Ishikawa (cell line): Measurements from ENCODE around the gene GID8.

Experiments
- CEBPB ChIP-seq: IDR thresholded peaks from 2 replicates; pipeline ENCODE4 v1.6.1; 2012
- CREB1 ChIP-seq: IDR thresholded peaks from 2 replicates; pipeline ENCODE4 v1.6.1; 2012; ENCODE audit warnings: low read depth
- EGR1 ChIP-seq: IDR thresholded peaks from 2 replicates; pipeline ENCODE4 v1.6.1; 2012
- EP300 ChIP-seq: IDR thresholded peaks from 2 replicates; pipeline ENCODE4 v1.6.1; 2012; ENCODE audit warnings: borderline replicate concordance
- FOXM1 ChIP-seq: IDR thresholded peaks from 2 replicates; pipeline ENCODE4 v1.6.1; 2012; ENCODE audit warnings: low read depth, borderline replicate concordance
- MAX ChIP-seq: IDR thresholded peaks from 2 replicates; pipeline ENCODE4 v1.6.1; 2012
- NFIC ChIP-seq: IDR thresholded peaks from 2 replicates; pipeline ENCODE4 v1.6.1; 2012
- RAD21 ChIP-seq: IDR thresholded peaks from 2 replicates; pipeline ENCODE4 v1.6.1; 2012; ENCODE audit warnings: low read depth
- REST ChIP-seq: IDR thresholded peaks from 2 replicates; pipeline ENCODE4 v1.6.1; 2012; ENCODE audit warnings: low read depth, mild to moderate bottlenecking
- TAF1 ChIP-seq: IDR thresholded peaks from 2 replicates; pipeline ENCODE4 v1.6.1; 2012; ENCODE audit warnings: low read depth, mild to moderate bottlenecking
- TCF12 ChIP-seq: IDR thresholded peaks from 2 replicates; pipeline ENCODE4 v1.6.1; 2012; ENCODE audit warnings: low read depth
- TEAD4 ChIP-seq: IDR thresholded peaks from 2 replicates; pipeline ENCODE4 v1.6.1; 2012
- USF1 ChIP-seq: IDR thresholded peaks from 2 replicates; pipeline ENCODE4 v1.6.1; 2012
- YY1 ChIP-seq: IDR thresholded peaks from 2 replicates; pipeline ENCODE4 v1.6.1; 2012; ENCODE audit warnings: low read depth
- ZBTB7A ChIP-seq: IDR thresholded peaks from 2 replicates; pipeline ENCODE4 v1.6.1; 2012; ENCODE audit warnings: low read depth

The GID8 gene

GRCh38 chr20:62970307-62971210, 32.6 kb downstream of the GID8 start:
- no peak for TF ChIP-seq NFIC
- TF ChIP-seq YY1 = no peak
- TF ChIP-seq USF1 = no peak
- no peak for TF ChIP-seq TAF1
- no peak for TF ChIP-seq REST
- no peak for TF ChIP-seq CREB1
- no peak for TF ChIP-seq TCF12
- TF ChIP-seq EP300 = no peak
- no peak for TF ChIP-seq RAD21
- TF ChIP-seq TEAD4 = no peak
- TF ChIP-seq ZBTB7A = no peak
- TF ChIP-seq FOXM1 = no peak
- no peak for TF ChIP-seq EGR1
- TF ChIP-seq CEBPB = no peak
- TF ChIP-seq MAX = no peak

- TF ChIP-seq FOXM1 (no peak), NFIC (no peak), REST (no peak), YY1 (no peak), USF1 (no peak), EP300 (no peak), RAD21 (no peak), TEAD4 (no peak), TAF1 (no peak), EGR1 (no peak)
Measured at GRCh38 chr20:62971211-62971949, 33.4 kb downstream of the GID8 start.

GRCh38 chr20:62971950-62972844, 34.2 kb downstream of the GID8 start:
- no peak for TF ChIP-seq REST
- TF ChIP-seq RAD21 = peak; percentile 97
